Neural progenitor cell (in vitro differentiated cells): ENCODE measurements around the gene NRG3. TPM values are rescaled to one million over a fixed set of nuclear protein-coding genes. Genes with fewer than 3 reads are reported as not detected.
A peak's percentile ranks its signal among the peaks of the same experiment; 100 is the strongest.

Source experiments
- DNase-seq: peaks from one replicate; pipeline ENCODE4 v3.0.0-alpha.2; 2016; ENCODE audit warnings: low spot score
- H2AFZ ChIP-seq: fragments of 200-600 bp; sonication (generic); replicated peaks from 2 replicates; pipeline ENCODE4 v1.6.1; 2016; ENCODE audit warnings: antibody characterized with exemption
- H3F3A ChIP-seq: fragments of 200-600 bp; sonication (generic); 2 replicates; pipeline ENCODE4 v1.6.1; 2016; ENCODE audit warnings: antibody characterized with exemption, low read depth
- H3K27ac ChIP-seq: fragments of 200-600 bp; sonication (generic); 2 replicates; pipeline ENCODE4 v1.5.1; 2016; ENCODE audit warnings: mild to moderate bottlenecking
- H3K27me3 ChIP-seq: fragments of 200-600 bp; sonication (generic); 2 replicates; pipeline ENCODE4 v1.6.1; 2016; ENCODE audit warnings: mild to moderate bottlenecking, moderate library complexity
- H3K36me3 ChIP-seq: fragments of 200-600 bp; sonication (generic); 2 replicates; pipeline ENCODE4 v1.5.1; 2016
- H3K4me1 ChIP-seq: fragments of 200-600 bp; sonication (generic); 2 replicates; pipeline ENCODE4 v1.6.1; 2016; ENCODE audit warnings: mixed run types
- H3K4me2 ChIP-seq: fragments of 200-600 bp; sonication (generic); 2 replicates; pipeline ENCODE4 v1.6.1; 2016
- H3K4me3 ChIP-seq: fragments of 200-600 bp; sonication (generic); 2 replicates; pipeline ENCODE4 v1.5.1; 2016
- H3K79me2 ChIP-seq: fragments of 200-600 bp; sonication (generic); 2 replicates; pipeline ENCODE4 v1.6.1; 2016; ENCODE audit warnings: low read depth
- H3K9ac ChIP-seq: fragments of 200-600 bp; sonication (generic); 2 replicates; pipeline ENCODE4 v1.6.1; 2016
- H3K9me3 ChIP-seq: fragments of 200-600 bp; sonication (generic); 2 replicates; pipeline ENCODE4 v1.5.1; 2016; ENCODE audit warnings: low read depth
- H4K20me1 ChIP-seq: fragments of 200-600 bp; sonication (generic); 2 replicates; pipeline ENCODE4 v1.6.1; 2016; ENCODE audit warnings: low read depth
- H3K27ac Mint-ChIP-seq: 3 replicates; pipeline ENCODE4 v1.8.0; 2021; ENCODE audit warnings: mixed read lengths
- H3K27me3 Mint-ChIP-seq: 2 replicates; pipeline ENCODE4 v1.8.0; 2022; ENCODE audit warnings: low read depth, mild to moderate bottlenecking, inconsistent platforms, moderate library complexity, mixed read lengths; ENCODE audit not compliant: insufficient read depth
- H3K36me3 Mint-ChIP-seq: 3 replicates; pipeline ENCODE4 v1.8.0; 2021; ENCODE audit warnings: mixed read lengths
- H3K4me1 Mint-ChIP-seq: 3 replicates; pipeline ENCODE4 v1.8.0; 2021; ENCODE audit warnings: mixed read lengths
- H3K4me3 Mint-ChIP-seq: 3 replicates; pipeline ENCODE4 v1.8.0; 2021; ENCODE audit warnings: mild to moderate bottlenecking, moderate library complexity, mixed read lengths
- H3K9me3 Mint-ChIP-seq: 3 replicates; pipeline ENCODE4 v1.8.0; 2020; ENCODE audit warnings: mixed read lengths
- CTCF ChIP-seq: fragments of 200-600 bp; sonication (generic); IDR thresholded peaks from 2 replicates; pipeline ENCODE4 v1.5.1; 2017; ENCODE audit warnings: antibody characterized with exemption, mild to moderate bottlenecking
- EZH2 ChIP-seq: fragments of 200-600 bp; sonication (generic); IDR thresholded peaks from 2 replicates; pipeline ENCODE4 v1.6.1; 2017; ENCODE audit warnings: antibody characterized with exemption, mild to moderate bottlenecking, moderate library complexity
- EZH2phosphoT487 ChIP-seq: fragments of 200-600 bp; sonication (generic); IDR thresholded peaks from 2 replicates; pipeline ENCODE4 v1.6.1; 2017; ENCODE audit warnings: antibody characterized with exemption
- total RNA-seq: library from RNA; depleted of rRNA; stranded (reverse); fragments of >200 nt; gene quantifications from 2 replicates; pipeline ENCODE4 v1.2.3, GENCODE V29; 2015; ENCODE audit warnings: low replicate concordance

Gene NRG3
- total RNA-seq, 1 donor from 2014 or later = 1.9 TPM

GRCh38 chr10:82071231-82071630 lies 196.2 kb downstream of the NRG3 start:
- Histone ChIP-seq H3F3A (no peaks in the 10 kb centered on the region), H3K36me3 (no peaks in the 10 kb centered on the region), H3K4me2 (no peak overlapping the region), H3K27me3 (no peaks in the 10 kb centered on the region), H4K20me1 (no peaks in the 10 kb centered on the region), H3K27ac (no peak overlapping the region), H3K9me3 (no peaks in the 10 kb centered on the region), H3K4me3 (no peak overlapping the region), H3K9ac (no peak overlapping the region), H3K4me1 (peaks cover 6% of the 10 kb centered on the region), H3K79me2 (no peaks in the 10 kb centered on the region), H2AFZ (no peak overlapping the region)
- Mint-ChIP-seq H3K27ac (no peak overlapping the region), H3K4me1 (peaks cover 10% of the 10 kb centered on the region), H3K4me3 (no peak overlapping the region), H3K36me3 (no peaks in the 10 kb centered on the region), H3K9me3 (no peaks in the 10 kb centered on the region), H3K27me3 (peaks cover 3% of the 10 kb centered on the region)
- no peak for DNase-seq
- TF ChIP-seq CTCF (no peak), EZH2 (no peak)

- no peaks in the 10 kb centered on the region for H3K36me3 Mint-ChIP-seq
- no peaks in the 10 kb centered on the region for H3K27me3 ChIP-seq
- DNase-seq = no peak
Observed at GRCh38 chr10:82072124-82072523, 197.1 kb downstream of the NRG3 start.

GRCh38 chr10:82075605-82076004 lies 200.6 kb downstream of the NRG3 start:
- Histone ChIP-seq H3F3A (no peaks in the 10 kb centered on the region), H3K27ac (no peak overlapping the region), H3K4me2 (no peak overlapping the region), H3K4me3 (no peak overlapping the region), H2AFZ (no peak overlapping the region), H3K79me2 (no peaks in the 10 kb centered on the region), H3K36me3 (no peaks in the 10 kb centered on the region), H3K9me3 (no peaks in the 10 kb centered on the region), H3K9ac (no peak overlapping the region), H3K4me1 (no peaks in the 10 kb centered on the region), H4K20me1 (no peaks in the 10 kb centered on the region), H3K27me3 (no peaks in the 10 kb centered on the region)
- no peaks in the 10 kb centered on the region for H3K9me3 Mint-ChIP-seq
- DNase-seq = no peak
- no peak for TF ChIP-seq EZH2phosphoT487
- no peak for TF ChIP-seq EZH2
- no peak for TF ChIP-seq CTCF
- no peaks in the 10 kb centered on the region for H3K36me3 Mint-ChIP-seq
- no peak overlapping the region for H3K27ac Mint-ChIP-seq
- no peaks in the 10 kb centered on the region for H3K4me1 Mint-ChIP-seq
- no peak overlapping the region for H3K4me3 Mint-ChIP-seq
- H3K27me3 Mint-ChIP-seq = peaks cover 3% of the 10 kb centered on the region

More at GRCh38 chr10:82072124-82072523, 197.1 kb downstream of the NRG3 start:
- H3K27me3 Mint-ChIP-seq = peaks cover 3% of the 10 kb centered on the region
- H3K27ac ChIP-seq = no peak overlapping the region
- no peaks in the 10 kb centered on the region for H3K9me3 ChIP-seq
- H3K9ac ChIP-seq = no peak overlapping the region
- peaks cover 6% of the 10 kb centered on the region for H3K4me1 ChIP-seq
- H3K4me3 Mint-ChIP-seq = no peak overlapping the region
- H3F3A ChIP-seq = no peaks in the 10 kb centered on the region
- H3K4me2 ChIP-seq = no peak overlapping the region
- no peaks in the 10 kb centered on the region for H4K20me1 ChIP-seq
- H3K79me2 ChIP-seq = no peaks in the 10 kb centered on the region
- H3K4me3 ChIP-seq = no peak overlapping the region
- TF ChIP-seq EZH2phosphoT487 (no peak), CTCF (no peak), EZH2 (no peak)
- H3K27ac Mint-ChIP-seq = no peak overlapping the region
- H3K4me1 Mint-ChIP-seq = peaks cover 10% of the 10 kb centered on the region
- H2AFZ ChIP-seq = no peak overlapping the region
- no peaks in the 10 kb centered on the region for H3K36me3 ChIP-seq
- no peaks in the 10 kb centered on the region for H3K9me3 Mint-ChIP-seq

GRCh38 chr10:82084496-82084895 lies 209.5 kb downstream of the NRG3 start:
- Mint-ChIP-seq H3K36me3 (no peaks in the 10 kb centered on the region), H3K4me1 (no peaks in the 10 kb centered on the region), H3K9me3 (peaks cover 2% of the 10 kb centered on the region), H3K4me3 (no peak overlapping the region), H3K27ac (no peak overlapping the region), H3K27me3 (peaks cover 2% of the 10 kb centered on the region)
- Histone ChIP-seq H3K36me3 (no peaks in the 10 kb centered on the region), H3K79me2 (no peaks in the 10 kb centered on the region), H3K4me1 (peaks cover 9% of the 10 kb centered on the region), H3K27ac (no peak overlapping the region), H3K9ac (no peak overlapping the region), H3K4me2 (no peak overlapping the region), H4K20me1 (no peaks in the 10 kb centered on the region), H2AFZ (peak overlapping the region; percentile 70), H3F3A (no peaks in the 10 kb centered on the region), H3K4me3 (no peak overlapping the region), H3K9me3 (no peaks in the 10 kb centered on the region), H3K27me3 (no peaks in the 10 kb centered on the region)
- DNase-seq = no peak
- TF ChIP-seq EZH2phosphoT487 (no peak), EZH2 (no peak), CTCF (no peak)
